MM.1S (cell line): ENCODE results near the gene CTSC.

Experiments used
- CTCF ChIP-seq: fragments of 300-600 bp; sonication (generic); IDR thresholded peaks from 2 replicates; pipeline ENCODE4 v1.5.1; 2016; ENCODE audit warnings: antibody characterized with exemption, low read length, mixed read lengths
- EZH2 ChIP-seq: fragments of 300-600 bp; sonication (generic); optimal IDR thresholded peaks from 2 replicates; pipeline ENCODE3; 2017; ENCODE audit warnings: low read depth, mild to moderate bottlenecking, antibody characterized with exemption, low read length, mixed read lengths
- EZH2phosphoT487 ChIP-seq: fragments of 300-600 bp; sonication (generic); IDR thresholded peaks from 2 replicates; pipeline ENCODE4 v1.6.1; 2018; ENCODE audit warnings: antibody characterized with exemption, low read length

DNA sequence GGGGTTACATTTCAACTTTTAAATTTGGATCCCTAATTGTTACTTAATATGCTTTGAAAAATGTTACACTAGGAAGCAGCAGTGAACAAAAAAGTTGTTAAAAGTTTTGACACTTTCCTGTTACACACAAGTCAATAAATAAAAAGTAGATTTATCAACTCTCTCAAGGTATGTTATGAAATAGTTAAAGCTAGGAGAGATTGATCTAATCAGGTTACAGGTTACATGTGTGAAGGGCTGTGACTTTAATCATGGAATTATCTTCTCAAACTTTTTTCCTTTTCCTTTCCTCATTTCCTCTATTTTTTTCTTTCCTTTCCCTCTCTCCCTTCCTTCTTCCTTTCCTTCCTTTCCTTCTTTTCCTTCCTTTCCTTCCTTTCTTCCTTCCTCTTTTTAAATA lies 85.3 kb downstream of the CTSC start:
- TF ChIP-seq CTCF (no peak), EZH2 (no peak), EZH2phosphoT487 (no peak)
